ENCODE data around the gene HSPA8. TPM values are rescaled to one million over a fixed set of nuclear protein-coding genes. Genes with fewer than 3 reads are reported as not detected.

HSPA8 gene
- total and polyA plus RNA-seq, 5 donors from 2014 or later = 1,352 to 1,932 (median 1,515) TPM

GRCh38 chr11:123041185-123041584 is 20.8 kb downstream of the HSPA8 start:
- Mint-ChIP-seq H3K4me1 (no peaks in the 10 kb centered on the region), H3K4me3 (no peak overlapping the region), H3K27ac (no peak overlapping the region), H3K9me3 (no peaks in the 10 kb centered on the region), H3K36me3 (no peaks in the 10 kb centered on the region), H3K27me3 (no peaks in the 10 kb centered on the region)
- H3K4me3 ChIP-seq (ENCODE audit: low read depth, low read length) = no peak overlapping the region
- H3K36me3 ChIP-seq (ENCODE audit: control insufficient read depth, insufficient read depth, low read length) = no peaks in the 10 kb centered on the region
- no peaks in the 10 kb centered on the region for H3K4me1 ChIP-seq (ENCODE audit: control insufficient read depth, insufficient read depth, low read length, poor library complexity, severe bottlenecking)
- no peaks in the 10 kb centered on the region for H3K9me3 ChIP-seq (ENCODE audit: control insufficient read depth in 2 of 2, low read length in 2 of 2)
- H3K27me3 ChIP-seq (ENCODE audit: control insufficient read depth, insufficient read depth, low read length) = no peaks in the 10 kb centered on the region
- ATAC-seq (ENCODE audit: low read depth in 2 of 2) (no peak), DNase-seq (no peak)
- H3K27ac ChIP-seq (ENCODE audit: insufficient read depth, low read length, poor library complexity, severe bottlenecking) = no peak overlapping the region

- Histone ChIP-seq H3K4me1 (ENCODE audit: control insufficient read depth, insufficient read depth, low read length, poor library complexity, severe bottlenecking) (no peaks in the 10 kb centered on the region), H3K36me3 (ENCODE audit: control insufficient read depth, insufficient read depth, low read length) (no peaks in the 10 kb centered on the region), H3K27me3 (ENCODE audit: control insufficient read depth, insufficient read depth, low read length) (no peaks in the 10 kb centered on the region), H3K4me3 (ENCODE audit: low read depth, low read length) (no peak overlapping the region), H3K9me3 (ENCODE audit: control insufficient read depth in 2 of 2, low read length in 2 of 2) (no peaks in the 10 kb centered on the region), H3K27ac (ENCODE audit: insufficient read depth, low read length, poor library complexity, severe bottlenecking) (no peak overlapping the region)
- Mint-ChIP-seq H3K9me3 (no peaks in the 10 kb centered on the region), H3K36me3 (no peaks in the 10 kb centered on the region), H3K4me3 (no peak overlapping the region), H3K4me1 (no peaks in the 10 kb centered on the region), H3K27me3 (no peaks in the 10 kb centered on the region), H3K27ac (no peak overlapping the region)
- ATAC-seq (ENCODE audit: low read depth in 2 of 2) = no peak
- no peak for DNase-seq
These were observed 21.9 kb downstream of the HSPA8 start for GRCh38 chr11:123040111-123040432.

DNA sequence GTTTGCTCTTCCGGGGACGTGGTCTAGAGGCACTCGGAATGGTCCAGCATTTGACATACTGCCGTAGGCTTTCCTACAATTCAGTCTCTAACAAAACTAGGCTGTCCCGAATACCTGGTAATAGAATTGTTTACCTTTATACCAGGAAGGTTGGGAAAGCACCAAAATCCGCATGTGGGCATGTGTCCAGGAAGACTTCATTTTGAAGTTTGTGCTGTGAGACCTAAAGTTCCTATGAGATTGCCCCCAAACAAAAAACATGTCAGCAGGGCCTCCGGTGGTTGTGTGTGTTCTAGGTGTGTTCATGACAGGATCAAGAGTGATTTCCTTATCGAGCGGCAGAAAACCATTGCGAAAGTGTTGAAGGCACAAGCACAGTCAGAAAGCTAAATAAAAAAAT is 26.1 kb downstream of the HSPA8 start:
- Histone ChIP-seq H3K36me3 (ENCODE audit: control insufficient read depth, insufficient read depth, low read length) (no peaks in the 10 kb centered on the region), H3K4me1 (ENCODE audit: control insufficient read depth, insufficient read depth, low read length, poor library complexity, severe bottlenecking) (no peaks in the 10 kb centered on the region), H3K4me3 (ENCODE audit: low read depth, low read length) (no peak overlapping the region), H3K27me3 (ENCODE audit: control insufficient read depth, insufficient read depth, low read length) (no peaks in the 10 kb centered on the region), H3K9me3 (ENCODE audit: control insufficient read depth in 2 of 2, low read length in 2 of 2) (no peaks in the 10 kb centered on the region), H3K27ac (ENCODE audit: insufficient read depth, low read length, poor library complexity, severe bottlenecking) (no peak overlapping the region)
- Mint-ChIP-seq H3K27ac (no peak overlapping the region), H3K4me3 (no peak overlapping the region), H3K36me3 (no peaks in the 10 kb centered on the region), H3K9me3 (no peaks in the 10 kb centered on the region), H3K27me3 (peaks cover 5% of the 10 kb centered on the region), H3K4me1 (no peaks in the 10 kb centered on the region)
- ATAC-seq (ENCODE audit: low read depth in 2 of 2) = no peak
- DNase-seq = no peak

GRCh38 chr11:123034597-123034996 is 27.3 kb downstream of the HSPA8 start:
- Histone ChIP-seq H3K36me3 (ENCODE audit: control insufficient read depth, insufficient read depth, low read length) (no peaks in the 10 kb centered on the region), H3K4me3 (ENCODE audit: low read depth, low read length) (no peak overlapping the region), H3K27ac (ENCODE audit: insufficient read depth, low read length, poor library complexity, severe bottlenecking) (no peak overlapping the region), H3K27me3 (ENCODE audit: control insufficient read depth, insufficient read depth, low read length) (no peaks in the 10 kb centered on the region), H3K9me3 (ENCODE audit: control insufficient read depth in 2 of 2, low read length in 2 of 2) (no peaks in the 10 kb centered on the region), H3K4me1 (ENCODE audit: control insufficient read depth, insufficient read depth, low read length, poor library complexity, severe bottlenecking) (no peaks in the 10 kb centered on the region)
- Mint-ChIP-seq H3K36me3 (no peaks in the 10 kb centered on the region), H3K4me1 (no peaks in the 10 kb centered on the region), H3K4me3 (no peak overlapping the region), H3K27ac (no peak overlapping the region), H3K9me3 (no peaks in the 10 kb centered on the region), H3K27me3 (peaks cover 5% of the 10 kb centered on the region)
- ATAC-seq (ENCODE audit: low read depth in 2 of 2) (no peak), DNase-seq (no peak)

DNA sequence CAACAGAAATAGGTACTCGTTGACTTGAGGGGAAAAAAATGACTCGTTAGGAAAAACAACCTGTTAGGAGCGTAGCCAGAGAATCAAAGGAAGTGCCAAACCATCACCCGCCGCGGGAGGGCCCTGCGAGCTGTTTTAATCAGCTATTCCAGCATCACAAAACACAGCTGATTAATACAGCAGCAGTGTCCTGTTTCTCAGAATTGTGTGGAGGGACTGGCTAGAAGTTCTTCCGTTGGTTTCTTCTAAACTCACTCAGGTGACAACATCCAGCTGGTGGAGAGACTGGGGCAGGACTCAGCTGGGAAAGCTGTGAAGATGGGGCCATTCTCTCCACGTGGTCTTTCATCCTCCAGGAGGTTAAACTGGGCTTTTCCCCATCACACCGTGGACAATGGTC is 28.0 kb downstream of the HSPA8 start:
- H3K4me1 ChIP-seq (ENCODE audit: control insufficient read depth, insufficient read depth, low read length, poor library complexity, severe bottlenecking) = no peaks in the 10 kb centered on the region
- no peaks in the 10 kb centered on the region for H3K9me3 ChIP-seq (ENCODE audit: control insufficient read depth in 2 of 2, low read length in 2 of 2)
- no peak for DNase-seq
- no peaks in the 10 kb centered on the region for H3K27me3 ChIP-seq (ENCODE audit: control insufficient read depth, insufficient read depth, low read length)
- H3K27ac ChIP-seq (ENCODE audit: insufficient read depth, low read length, poor library complexity, severe bottlenecking) = no peak overlapping the region
- ATAC-seq (ENCODE audit: low read depth in 2 of 2) = no peak
- Mint-ChIP-seq H3K9me3 (no peaks in the 10 kb centered on the region), H3K4me3 (no peak overlapping the region), H3K27me3 (peaks cover 5% of the 10 kb centered on the region), H3K4me1 (no peaks in the 10 kb centered on the region), H3K36me3 (no peaks in the 10 kb centered on the region), H3K27ac (no peak overlapping the region)
- no peaks in the 10 kb centered on the region for H3K36me3 ChIP-seq (ENCODE audit: control insufficient read depth, insufficient read depth, low read length)
- no peak overlapping the region for H3K4me3 ChIP-seq (ENCODE audit: low read depth, low read length)

DNA sequence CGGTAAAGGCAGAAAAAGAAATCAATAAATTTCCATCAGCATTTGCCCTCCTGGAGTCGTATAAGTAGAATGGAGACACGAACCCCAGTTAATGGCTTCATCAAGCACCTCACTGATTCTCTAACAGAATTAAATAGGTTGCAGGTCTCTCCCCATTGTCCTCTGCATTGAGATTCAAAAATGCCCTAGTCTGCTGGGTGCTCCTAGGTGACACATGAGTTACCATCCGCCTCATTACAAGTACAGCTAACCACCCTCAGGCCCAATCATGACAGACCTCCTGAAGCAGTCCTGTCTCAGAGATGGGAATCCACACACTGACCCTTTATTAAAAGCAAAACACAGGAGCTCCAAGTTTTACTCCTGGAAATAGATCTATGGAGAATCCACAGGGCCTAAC is 31.4 kb downstream of the HSPA8 start:
- Histone ChIP-seq H3K9me3 (ENCODE audit: control insufficient read depth in 2 of 2, low read length in 2 of 2) (no peaks in the 10 kb centered on the region), H3K27ac (ENCODE audit: insufficient read depth, low read length, poor library complexity, severe bottlenecking) (no peak overlapping the region), H3K4me3 (ENCODE audit: low read depth, low read length) (no peak overlapping the region), H3K4me1 (ENCODE audit: control insufficient read depth, insufficient read depth, low read length, poor library complexity, severe bottlenecking) (no peaks in the 10 kb centered on the region), H3K27me3 (ENCODE audit: control insufficient read depth, insufficient read depth, low read length) (peaks cover 3% of the 10 kb centered on the region), H3K36me3 (ENCODE audit: control insufficient read depth, insufficient read depth, low read length) (no peaks in the 10 kb centered on the region)
- no peak overlapping the region for H3K4me3 Mint-ChIP-seq
- no peaks in the 10 kb centered on the region for H3K4me1 Mint-ChIP-seq
- no peaks in the 10 kb centered on the region for H3K9me3 Mint-ChIP-seq
- H3K27me3 Mint-ChIP-seq = peaks cover 5% of the 10 kb centered on the region
- no peak for ATAC-seq (ENCODE audit: low read depth in 2 of 2)
- no peak for DNase-seq
- H3K36me3 Mint-ChIP-seq = no peaks in the 10 kb centered on the region
- no peak overlapping the region for H3K27ac Mint-ChIP-seq

GRCh38 chr11:123020968-123021367 is 41.0 kb downstream of the HSPA8 start:
- Histone ChIP-seq H3K4me1 (ENCODE audit: control insufficient read depth, insufficient read depth, low read length, poor library complexity, severe bottlenecking) (peaks cover 5% of the 10 kb centered on the region), H3K4me3 (ENCODE audit: low read depth, low read length) (no peak overlapping the region), H3K9me3 (ENCODE audit: control insufficient read depth in 2 of 2, low read length in 2 of 2) (no peaks in the 10 kb centered on the region), H3K27me3 (ENCODE audit: control insufficient read depth, insufficient read depth, low read length) (peaks cover 2% of the 10 kb centered on the region), H3K36me3 (ENCODE audit: control insufficient read depth, insufficient read depth, low read length) (no peaks in the 10 kb centered on the region), H3K27ac (ENCODE audit: insufficient read depth, low read length, poor library complexity, severe bottlenecking) (no peak overlapping the region)
- peaks cover 39% of the 10 kb centered on the region for H3K27me3 Mint-ChIP-seq
- DNase-seq (peak in 2 of 3 donors; percentile 29 to 60), ATAC-seq (ENCODE audit: low read depth in 2 of 2) (peak; percentile 71 to 75)
- H3K4me3 Mint-ChIP-seq = no peak overlapping the region
- H3K36me3 Mint-ChIP-seq = no peaks in the 10 kb centered on the region
- no peak overlapping the region for H3K27ac Mint-ChIP-seq
- H3K9me3 Mint-ChIP-seq = no peaks in the 10 kb centered on the region
- peaks cover 5 to 12% (median 7%) of the 10 kb centered on the region in 4 donors for H3K4me1 Mint-ChIP-seq

DNA sequence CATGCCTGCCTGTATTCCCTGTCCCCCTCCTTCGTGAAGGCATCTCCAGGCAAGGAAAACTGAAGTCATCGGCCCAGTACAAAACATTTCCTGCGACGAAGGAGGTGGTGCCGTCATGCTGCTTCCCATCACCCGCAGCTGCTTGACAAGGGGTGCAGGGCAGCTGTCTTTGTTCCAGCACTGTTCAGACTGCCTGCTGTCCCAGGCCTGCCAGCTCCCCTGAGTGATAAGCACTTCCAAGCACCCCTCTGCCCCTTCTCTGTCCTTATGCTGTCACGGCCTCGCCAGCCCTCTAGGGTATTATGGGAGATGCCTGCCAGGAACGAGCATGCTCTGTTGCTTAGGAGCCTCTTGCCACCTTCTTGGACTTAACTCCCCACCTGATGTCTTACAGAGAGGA is 43.2 kb downstream of the HSPA8 start:
- no peak overlapping the region for H3K27ac ChIP-seq (ENCODE audit: insufficient read depth, low read length, poor library complexity, severe bottlenecking)
- no peak overlapping the region for H3K4me3 ChIP-seq (ENCODE audit: low read depth, low read length)
- no peaks in the 10 kb centered on the region for H3K36me3 ChIP-seq (ENCODE audit: control insufficient read depth, insufficient read depth, low read length)
- H3K9me3 ChIP-seq (ENCODE audit: control insufficient read depth in 2 of 2, low read length in 2 of 2) = no peaks in the 10 kb centered on the region
- Mint-ChIP-seq H3K4me3 (no peak overlapping the region), H3K27ac (no peak overlapping the region), H3K4me1 (peaks cover 5 to 12% (median 7%) of the 10 kb centered on the region in 4 donors), H3K9me3 (no peaks in the 10 kb centered on the region), H3K27me3 (peaks cover 45% of the 10 kb centered on the region), H3K36me3 (no peaks in the 10 kb centered on the region)
- H3K4me1 ChIP-seq (ENCODE audit: control insufficient read depth, insufficient read depth, low read length, poor library complexity, severe bottlenecking) = peaks cover 5% of the 10 kb centered on the region
- DNase-seq = no peak
- H3K27me3 ChIP-seq (ENCODE audit: control insufficient read depth, insufficient read depth, low read length) = no peaks in the 10 kb centered on the region
- no peak for ATAC-seq (ENCODE audit: low read depth in 2 of 2)

Data from CD4-positive, CD25-positive, alpha-beta regulatory T cell (primary cell).